ENCODE results near the gene PDE4B.

Gene PDE4B

GRCh38 chr1:66262208-66262963 lies 469.7 kb downstream of the PDE4B start:
- no peak for DNase-seq (ENCODE audit: low spot score)

GRCh38 chr1:66265268-66265667 lies 472.6 kb downstream of the PDE4B start:
- DNase-seq (ENCODE audit: low spot score) = no peak

- no peak for DNase-seq (ENCODE audit: low spot score)
Measured at GRCh38 chr1:66265796-66266195, 473.1 kb downstream of the PDE4B start.

GRCh38 chr1:66266350-66266749 lies 473.7 kb downstream of the PDE4B start:
- no peak for DNase-seq (ENCODE audit: low spot score)

GRCh38 chr1:66266756-66267155 lies 474.1 kb downstream of the PDE4B start:
- no peak for DNase-seq (ENCODE audit: low spot score)

- no peak for DNase-seq (ENCODE audit: low spot score)
Measured at GRCh38 chr1:66267201-66267940, 474.7 kb downstream of the PDE4B start.

GRCh38 chr1:66269222-66269621 lies 476.5 kb downstream of the PDE4B start:
- DNase-seq (ENCODE audit: low spot score) = no peak

- DNase-seq (ENCODE audit: low spot score) = no peak
Measured at GRCh38 chr1:66270119-66270812, 477.6 kb downstream of the PDE4B start.

- peak; percentile 85 for DNase-seq (ENCODE audit: low spot score)
Measured at GRCh38 chr1:66271216-66271903, 478.7 kb downstream of the PDE4B start.

- no peak for DNase-seq (ENCODE audit: low spot score)
Measured at GRCh38 chr1:66271904-66272254, 479.2 kb downstream of the PDE4B start.

GRCh38 chr1:66273656-66274055 lies 481.0 kb downstream of the PDE4B start:
- no peak for DNase-seq (ENCODE audit: low spot score)

- DNase-seq (ENCODE audit: low spot score) = no peak
Measured at GRCh38 chr1:66274634-66275033, 481.9 kb downstream of the PDE4B start.

- DNase-seq (ENCODE audit: low spot score) = no peak
Measured at GRCh38 chr1:66275083-66275482, 482.4 kb downstream of the PDE4B start.

GRCh38 chr1:66275601-66276023 lies 482.9 kb downstream of the PDE4B start:
- no peak for DNase-seq (ENCODE audit: low spot score)

- DNase-seq (ENCODE audit: low spot score) = no peak
Measured at GRCh38 chr1:66276218-66276617, 483.5 kb downstream of the PDE4B start.

GRCh38 chr1:66278260-66279021 lies 485.7 kb downstream of the PDE4B start:
- DNase-seq (ENCODE audit: low spot score) = no peak

GRCh38 chr1:66281808-66282207 lies 489.1 kb downstream of the PDE4B start:
- DNase-seq (ENCODE audit: low spot score) = no peak

- DNase-seq (ENCODE audit: low spot score) = no peak
Measured at GRCh38 chr1:66282343-66282852, 489.7 kb downstream of the PDE4B start.

GRCh38 chr1:66282891-66283621 lies 490.4 kb downstream of the PDE4B start:
- no peak for DNase-seq (ENCODE audit: low spot score)

- no peak for DNase-seq (ENCODE audit: low spot score)
Measured at GRCh38 chr1:66283622-66284041, 490.9 kb downstream of the PDE4B start.

GRCh38 chr1:66284746-66285145 lies 492.1 kb downstream of the PDE4B start:
- DNase-seq (ENCODE audit: low spot score) = no peak
